ENCODE data around the gene MANBA. TPM values are rescaled to one million over a fixed set of nuclear protein-coding genes. Genes with fewer than 3 reads are reported as not detected.

MANBA gene
- total RNA-seq, 4 donors from 2014 or later: 8.9 to 15.5 (median 12.6) TPM

- Histone ChIP-seq H3K4me3 (no peak overlapping the region), H3K27ac (no peak overlapping the region), H3K9me3 (no peaks in the 10 kb centered on the region), H3K27me3 (no peaks in the 10 kb centered on the region), H3K36me3 (peaks cover 5 to 87% of the 10 kb centered on the region in 2 donors), H3K4me1 (no peaks in the 10 kb centered on the region)
- in situ Hi-C loops (cut with MboI; ENCODE audit: low sequenced_read_pairs in 4 of 4): loop anchor here in 2 of 4 donors (25.0 kb wide), 1 partner anchor 163 kb away; no protein-coding TSS in a partner anchor
- TF ChIP-seq POLR2A (IDR thresholded peaks at IDR 0.05): no peak
- TF ChIP-seq CTCF (IDR thresholded peaks at IDR 0.05 in 4 of 5, conservative IDR thresholded peaks at IDR 0.05 in 1 of 5): no peak
- intact Hi-C loops (cut with DNase I; ENCODE audit: low total_unique reads): no loop called here
- DNase-seq (no peak), ATAC-seq (no peak)
These were observed 160.9 kb downstream of the MANBA start for GRCh38 chr4:102599886-102600285.

GRCh38 chr4:102599455-102599854, 161.3 kb downstream of the MANBA start:
- no peaks in the 10 kb centered on the region for H3K4me1 ChIP-seq
- TF ChIP-seq POLR2A (IDR thresholded peaks at IDR 0.05): no peak
- TF ChIP-seq CTCF (IDR thresholded peaks at IDR 0.05 in 4 of 5, conservative IDR thresholded peaks at IDR 0.05 in 1 of 5): no peak
- H3K4me3 ChIP-seq: no peak overlapping the region
- H3K36me3 ChIP-seq: peaks cover 5 to 88% of the 10 kb centered on the region in 2 donors
- no peak for DNase-seq
- intact Hi-C loops (cut with DNase I; ENCODE audit: low total_unique reads): no loop called here
- no peaks in the 10 kb centered on the region for H3K9me3 ChIP-seq
- no peaks in the 10 kb centered on the region for H3K27me3 ChIP-seq
- in situ Hi-C loops (cut with MboI; ENCODE audit: low sequenced_read_pairs in 4 of 4): no loop called here
- ATAC-seq: peak in 1 of 2 donors; percentile 58
- no peak overlapping the region for H3K27ac ChIP-seq

- in situ Hi-C loops (cut with MboI; ENCODE audit: low sequenced_read_pairs in 4 of 4): no loop called here
- Histone ChIP-seq H3K36me3 (peaks cover 5 to 87% of the 10 kb centered on the region in 2 donors), H3K4me3 (no peak overlapping the region), H3K27ac (no peak overlapping the region), H3K9me3 (no peaks in the 10 kb centered on the region), H3K4me1 (no peaks in the 10 kb centered on the region), H3K27me3 (no peaks in the 10 kb centered on the region)
- intact Hi-C loops (cut with DNase I; ENCODE audit: low total_unique reads): no loop called here
- ATAC-seq: no peak
- no peak for TF ChIP-seq POLR2A (IDR thresholded peaks at IDR 0.05)
- TF ChIP-seq CTCF (IDR thresholded peaks at IDR 0.05 in 4 of 5, conservative IDR thresholded peaks at IDR 0.05 in 1 of 5): no peak
- DNase-seq: no peak
These were observed 161.9 kb downstream of the MANBA start for GRCh38 chr4:102598762-102599374.

DNA sequence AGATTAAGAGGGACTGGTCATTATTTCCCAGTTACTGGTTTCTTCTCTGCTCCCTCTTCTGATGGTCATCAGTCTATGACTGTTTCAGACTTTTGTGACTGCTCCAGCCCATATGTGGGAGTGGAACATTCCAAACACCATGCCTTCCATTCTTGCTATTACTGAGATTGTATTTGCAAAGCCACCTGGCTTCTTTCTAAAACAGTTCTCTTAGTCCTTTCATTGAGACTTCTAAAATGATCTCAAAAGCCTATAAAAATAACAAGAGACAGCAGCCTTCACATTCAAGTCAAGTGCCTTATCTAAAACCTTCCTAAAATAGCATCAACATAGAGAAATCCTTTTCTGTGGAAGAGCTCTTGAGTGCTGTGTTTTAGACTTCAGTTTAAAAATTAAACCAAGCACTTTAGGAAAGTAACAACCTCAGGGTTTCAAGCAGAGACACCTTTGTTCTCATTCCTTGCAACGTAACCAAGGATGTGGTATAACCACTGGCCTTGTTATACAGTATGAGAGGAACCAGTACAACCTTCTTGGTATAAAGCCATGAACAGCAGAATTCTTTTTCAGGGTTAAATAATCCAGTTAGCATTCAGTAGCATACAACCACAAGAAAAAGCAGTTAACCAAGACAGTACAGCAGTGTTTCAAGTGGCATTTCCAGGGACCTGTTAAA, 162.5 kb downstream of the MANBA start:
- TF ChIP-seq CTCF (IDR thresholded peaks at IDR 0.05 in 4 of 5, conservative IDR thresholded peaks at IDR 0.05 in 1 of 5) (no peak), POLR2A (IDR thresholded peaks at IDR 0.05) (no peak)
- DNase-seq: no peak
- peaks cover 5 to 83% of the 10 kb centered on the region in 2 donors for H3K36me3 ChIP-seq
- intact Hi-C loops (cut with DNase I; ENCODE audit: low total_unique reads) (no loop called here), in situ Hi-C loops (cut with MboI; ENCODE audit: low sequenced_read_pairs in 4 of 4) (no loop called here)
- no peaks in the 10 kb centered on the region for H3K27me3 ChIP-seq
- no peak overlapping the region for H3K4me3 ChIP-seq
- no peak overlapping the region for H3K27ac ChIP-seq
- no peak for ATAC-seq
- H3K4me1 ChIP-seq: no peaks in the 10 kb centered on the region
- H3K9me3 ChIP-seq: no peaks in the 10 kb centered on the region
